HG03439 (cell line): Measurements from ENCODE around the gene SPRTN.

Source experiments
- ATAC-seq: cut with Tn5 transposase; IDR thresholded peaks from one replicate; pipeline ENCODE4 v1.9.1; 2021; ENCODE audit warnings: mild to moderate bottlenecking, moderate library complexity; ENCODE audit not compliant: unreplicated experiment

SPRTN gene

GRCh38 chr1:231376101-231376500, 38.0 kb downstream of the SPRTN start:
- ATAC-seq = no peak

- ATAC-seq = no peak
Observed at GRCh38 chr1:231376875-231377549, 38.9 kb downstream of the SPRTN start.

- no peak for ATAC-seq
Observed at GRCh38 chr1:231381729-231382128, 43.6 kb downstream of the SPRTN start.

GRCh38 chr1:231382426-231382825, 44.3 kb downstream of the SPRTN start:
- no peak for ATAC-seq

- ATAC-seq = no peak
Observed at GRCh38 chr1:231383159-231383860, 45.2 kb downstream of the SPRTN start.

- ATAC-seq = no peak
Observed at GRCh38 chr1:231384696-231385415, 46.8 kb downstream of the SPRTN start.

GRCh38 chr1:231385416-231385748, 47.3 kb downstream of the SPRTN start:
- ATAC-seq = no peak

- ATAC-seq = no peak
Observed at GRCh38 chr1:231386466-231386865, 48.4 kb downstream of the SPRTN start.

GRCh38 chr1:231387770-231388669, 49.9 kb downstream of the SPRTN start:
- no peak for ATAC-seq

GRCh38 chr1:231390071-231390470, 52.0 kb downstream of the SPRTN start:
- ATAC-seq = no peak

- no peak for ATAC-seq
Observed at GRCh38 chr1:231392389-231393131, 54.5 kb downstream of the SPRTN start.

- no peak for ATAC-seq
Observed at GRCh38 chr1:231393668-231394067, 55.6 kb downstream of the SPRTN start.

GRCh38 chr1:231395076-231395997, 57.2 kb downstream of the SPRTN start:
- ATAC-seq = no peak

GRCh38 chr1:231395998-231396390, 57.9 kb downstream of the SPRTN start:
- ATAC-seq = no peak

GRCh38 chr1:231396643-231397042, 58.5 kb downstream of the SPRTN start:
- ATAC-seq = no peak

GRCh38 chr1:231397886-231398671, 60.0 kb downstream of the SPRTN start:
- ATAC-seq = no peak

- no peak for ATAC-seq
Observed at GRCh38 chr1:231401478-231401877, 63.4 kb downstream of the SPRTN start.

- ATAC-seq = no peak
Observed at GRCh38 chr1:231404318-231404717, 66.2 kb downstream of the SPRTN start.
